ENCODE data around the gene CRB2.

GRCh38 chr9:123424552-123425225 is 68.7 kb downstream of the CRB2 start:
- TF ChIP-seq CTCF (IDR thresholded peaks at IDR 0.05) (no peak), POLR2A (IDR thresholded peaks at IDR 0.05) (no peak)

Measured in body of pancreas (tissue), 4 donors.